ENCODE measurements around the gene CPB2.

- TF ChIP-seq CTCF (IDR thresholded peaks at IDR 0.05): no peak
- TF ChIP-seq POLR2A (IDR thresholded peaks at IDR 0.05): no peak
Measured at GRCh38 chr13:46152627-46153328, 47.9 kb upstream of the CPB2 start.

Measured in testis (tissue), 2 donors.